Ovary (tissue), 9 donors: ENCODE data around the gene HTR3D. TPM values are rescaled to one million over a fixed set of nuclear protein-coding genes. Genes with fewer than 3 reads are reported as not detected.
"Not testable (repeated sequence)": the region's sequence is repeated elsewhere in the genome, so short reads cannot be mapped to it uniquely, and the experiment has no call there.

ENCODE experiments used
- DNase-seq, 5 donors: peaks; one replicate each; pipeline ENCODE4 v3.0.0-alpha.2; 2019 to 2020
- H3K27ac ChIP-seq, 2 donors: fragments of 200-600 bp; one replicate each; pipeline versions ENCODE4 v1.5.1 to v1.8.0; 2019 to 2022
- H3K27me3 ChIP-seq: fragments of 200-600 bp; one replicate; pipeline ENCODE4 v1.8.0; 2022
- H3K36me3 ChIP-seq: fragments of 200-600 bp; sonication (generic); one replicate; pipeline ENCODE4 v1.5.1; 2019
- H3K4me1 ChIP-seq: one replicate; pipeline ENCODE4 v1.8.1; 2013; ENCODE audit warnings: mild to moderate bottlenecking, moderate library complexity; ENCODE audit not compliant: insufficient read depth
- H3K4me3 ChIP-seq: fragments of 200-600 bp; sonication (generic); one replicate; pipeline ENCODE4 v1.5.1; 2017
- H3K9me3 ChIP-seq, 2 donors: fragments of 200-600 bp in 1 of 2; sonication (generic) in 1 of 2; one replicate each; pipeline versions ENCODE4 v1.5.1 to v1.8.1; 2013 to 2019; ENCODE audit warnings: mild to moderate bottlenecking in 1 of 2, moderate library complexity in 1 of 2
- CTCF ChIP-seq, 3 donors: fragments of 450-650 bp in 2 of 3; fragments of 200-600 bp in 1 of 3; IDR thresholded peaks; one replicate each; pipeline versions ENCODE4 v1.5.1 to v1.8.0; 2016 to 2022; ENCODE audit warnings: antibody characterized with exemption in 3 of 3, mild to moderate bottlenecking in 1 of 3
- EP300 ChIP-seq: sonication (generic); formaldehyde crosslinking; IDR thresholded peaks from one replicate; pipeline ENCODE4 v1.6.1; 2017; ENCODE audit warnings: antibody characterized with exemption
- POLR2A ChIP-seq: fragments of 450-650 bp; IDR thresholded peaks from one replicate; pipeline ENCODE4 v1.6.1; 2017; ENCODE audit warnings: antibody characterized with exemption, mild to moderate bottlenecking, moderate library complexity
- WGBS, 3 donors: extraction: QIAGEN DNeasy Blood & Tissue Kit in 1 of 3; methylation state at CpG; one replicate each; pipeline versions ENCODE4 v1.1.5 to v1.1.7; 2013 to 2017; 5-methylcytosine and 5-hydroxymethylcytosine counted together
- intact Hi-C, 4 donors: fragments of 100-400 bp; cut with DNase I; formaldehyde crosslinking; loops; one replicate each; pipeline versions ENCODE4 v1.11.0 to v1.15.1; 2022 to 2023
- polyA plus RNA-seq, 2 donors: library from polyadenylated mRNA; stranded (reverse); fragments of 200-250 nt in 1 of 2; fragments of 350-450 nt in 1 of 2; fragmentation: Illumina TruSeq in 1 of 2; extraction: RNeasy Lipid Tissue Mini Kit (QIAGEN cat#74804) in 1 of 2; gene quantifications; one replicate each; pipeline ENCODE4 v1.2.3, GENCODE V29; 2013 to 2014
- total RNA-seq, 7 donors: library from RNA; depleted of rRNA in 2 of 7; stranded (reverse); fragments of >200 nt in 2 of 7; fragmentation: NEBNext Ultra II Directional in 3 of 7; extraction: Animal tissue kit (Norgen Biotek cat#: 25700) in 3 of 7; gene quantifications; one replicate each; pipeline versions ENCODE4 v1.1.0 to v1.2.4, GENCODE V29; 2016 to 2023
- donor health status: DM: no; HTN: no; CAD: no; lungs with moderate emphysema.
- donor health status: DM: no; HTN: no; CAD: no.
- donor health status: Bipolar disorder and iron deficiency.
- donor health status: DM: yes; HTN: yes; CAD: no.
- donor health status: DM: no; HTN: no; CAD: no.
- donor health status: DM: yes; HTN: yes; CAD: no.

HTR3D gene
- total and polyA plus RNA-seq, 9 donors: 0.24 TPM; not detected in 8

GRCh38 chr3:184002469-184002868 is 29.1 kb upstream of the HTR3D start:
- Histone ChIP-seq H3K4me3 (no peak overlapping the region), H3K27me3 (no peaks in the 10 kb centered on the region), H3K9me3 (no peaks in the 10 kb centered on the region), H3K4me1 (peaks cover 2% of the 10 kb centered on the region), H3K27ac (no peak overlapping the region), H3K36me3 (no peaks in the 10 kb centered on the region)
- intact Hi-C loops: loop anchor here in 1 of 4 donors (10.0 kb wide), 1 partner anchor 98 kb away; no protein-coding TSS in a partner anchor
- TF ChIP-seq CTCF (IDR thresholded peaks at IDR 0.05) (no peak), EP300 (no peak), POLR2A (no peak)
- DNase-seq: no peak
- 92 to 95% (median 94%) methylated on average over 11 of the region's 11 CpGs for WGBS, 3 donors

GRCh38 chr3:184003187-184003967 is 28.2 kb upstream of the HTR3D start:
- TF ChIP-seq CTCF (IDR thresholded peaks at IDR 0.05): no peak
- no peak for TF ChIP-seq EP300
- no peak for TF ChIP-seq POLR2A
- Histone ChIP-seq H3K27me3 (no peaks in the 10 kb centered on the region), H3K4me3 (no peak overlapping the region), H3K36me3 (no peaks in the 10 kb centered on the region), H3K27ac (no peak overlapping the region), H3K4me1 (peaks cover 2% of the 10 kb centered on the region), H3K9me3 (no peaks in the 10 kb centered on the region)
- intact Hi-C loops: loop anchor here in 1 of 4 donors (10.0 kb wide), 1 partner anchor 99 kb away; no protein-coding TSS in a partner anchor
- no peak for DNase-seq
- 55 to 74% (median 65%) methylated on average over 5 of the region's 5 CpGs for WGBS, 3 donors

GRCh38 chr3:184004476-184004875 is 27.1 kb upstream of the HTR3D start:
- no peaks in the 10 kb centered on the region for H3K27me3 ChIP-seq
- WGBS, 3 donors: 54 to 68% (median 60%) methylated on average over 2 of the region's 2 CpGs
- no peak for DNase-seq
- peaks cover 2% of the 10 kb centered on the region for H3K4me1 ChIP-seq
- intact Hi-C loops: loop anchor here in 1 of 4 donors (10.0 kb wide), 1 partner anchor 100 kb away; no protein-coding TSS in a partner anchor
- no peak overlapping the region for H3K27ac ChIP-seq
- no peaks in the 10 kb centered on the region for H3K36me3 ChIP-seq
- no peaks in the 10 kb centered on the region for H3K9me3 ChIP-seq
- no peak for TF ChIP-seq CTCF (IDR thresholded peaks at IDR 0.05)
- TF ChIP-seq EP300: no peak
- no peak for TF ChIP-seq POLR2A
- no peak overlapping the region for H3K4me3 ChIP-seq

- Histone ChIP-seq H3K4me1 (peaks cover 2% of the 10 kb centered on the region), H3K4me3 (no peak overlapping the region), H3K27me3 (no peaks in the 10 kb centered on the region), H3K9me3 (no peaks in the 10 kb centered on the region), H3K27ac (no peak overlapping the region), H3K36me3 (no peaks in the 10 kb centered on the region)
- intact Hi-C loops: loop anchor here in 1 of 4 donors (10.0 kb wide), 1 partner anchor 101 kb away; no protein-coding TSS in a partner anchor
- WGBS, 3 donors: 14 to 28% (median 20%) methylated on average over 11 of the region's 11 CpGs
- peak; percentile 16 to 51 (median 26) for DNase-seq
- TF ChIP-seq EP300: no peak
- TF ChIP-seq CTCF (IDR thresholded peaks at IDR 0.05): no peak
- TF ChIP-seq POLR2A: no peak
Observed at GRCh38 chr3:184005941-184006507, 25.5 kb upstream of the HTR3D start.

- intact Hi-C loops: loop anchor here in 1 of 4 donors (10.0 kb wide), 1 partner anchor 102 kb away; no protein-coding TSS in a partner anchor
- not testable (repeated sequence) for H3K9me3 ChIP-seq, H3K27me3 ChIP-seq, H3K4me1 ChIP-seq, H3K4me3 ChIP-seq, H3K27ac ChIP-seq, DNase-seq, H3K36me3 ChIP-seq
- WGBS, 3 donors: 92 to 95% (median 95%) methylated on average over 11 of the region's 11 CpGs
Observed at GRCh38 chr3:184007143-184007813, 24.3 kb upstream of the HTR3D start.
